Right lobe of liver (tissue), 6 donors: ENCODE measurements around the gene SLC29A3. TPM values are rescaled to one million over a fixed set of nuclear protein-coding genes. Genes with fewer than 3 reads are reported as not detected.

Source experiments
- ATAC-seq, 4 donors: fragments of 200-7000 bp; cut with Tn5 transposase; one replicate each; pipeline ENCODE4 v1.9.1; 2020; ENCODE audit warnings: mild to moderate bottlenecking in 4 of 4, moderate library complexity in 4 of 4
- DNase-seq, 3 donors: peaks; one replicate each; pipeline ENCODE4 v3.0.0-alpha.2; 2020
- H3K27ac ChIP-seq, 3 donors: fragments of 200-600 bp; one replicate each; pipeline ENCODE4 v1.8.0; 2022
- H3K27me3 ChIP-seq, 2 donors: fragments of 200-600 bp; one replicate each; pipeline ENCODE4 v1.8.0; 2022
- H3K36me3 ChIP-seq, 4 donors: fragments of 200-600 bp; sonication (generic) in 1 of 4; one replicate each; pipeline versions ENCODE4 v1.5.1 to v1.8.0; 2017 to 2022; ENCODE audit warnings: control low read depth in 1 of 4
- H3K4me1 ChIP-seq, 4 donors: fragments of 200-600 bp; sonication (generic) in 1 of 4; one replicate each; pipeline versions ENCODE4 v1.5.1 to v1.8.0; 2017 to 2022; ENCODE audit warnings: control low read depth in 1 of 4
- H3K4me3 ChIP-seq, 3 donors: fragments of 200-600 bp; one replicate each; pipeline ENCODE4 v1.8.0; 2022
- H3K9me3 ChIP-seq, 4 donors: fragments of 200-600 bp; sonication (generic) in 1 of 4; one replicate each; pipeline versions ENCODE4 v1.5.1 to v1.8.0; 2017 to 2022; ENCODE audit warnings: control low read depth in 1 of 4
- CTCF ChIP-seq, 4 donors: fragments of 200-600 bp in 3 of 4; fragments of 450-650 bp in 1 of 4; IDR thresholded peaks; one replicate each; pipeline versions ENCODE4 v1.5.1 to v1.8.0; 2016 to 2022; ENCODE audit warnings: antibody characterized with exemption in 4 of 4, mild to moderate bottlenecking in 2 of 4
- POLR2A ChIP-seq: fragments of 450-650 bp; IDR thresholded peaks from one replicate; pipeline ENCODE4 v1.6.1; 2017; ENCODE audit warnings: antibody characterized with exemption, mild to moderate bottlenecking
- WGBS: methylation state at CpG from one replicate; pipeline ENCODE4 v1.1.6; 2018; ENCODE audit warnings: low coverage, low lambda C conversion rate; ENCODE audit not compliant: insufficient coverage; ENCODE audit errors: missing lambda C conversion rate; 5-methylcytosine and 5-hydroxymethylcytosine counted together
- intact Hi-C, 2 donors: fragments of 100-400 bp; cut with DNase I; formaldehyde crosslinking; loops; one replicate each; pipeline versions ENCODE4 v1.11.2 to v1.14.1; 2022
- total RNA-seq, 6 experiments: library from RNA; depleted of rRNA in 2 of 6; stranded (reverse); fragments of >200 nt in 2 of 6; fragmentation: NEBNext Ultra II Directional in 3 of 6; extraction: Animal tissue kit (Norgen Biotek cat#: 25700) in 3 of 6; gene quantifications; one replicate each; pipeline versions ENCODE4 v1.1.0 to v1.2.4, GENCODE V29; 2016 to 2023
- donor health status: DM: no; HTN: yes; CAD: no.
- donor health status: DM: no; HTN: no; CAD: no.
- donor health status: DM: no; HTN: no; CAD: no.
- donor health status: DM: no; HTN: yes; CAD: no.
- donor health status: DM: no; HTN: yes; CAD: no.

Gene SLC29A3
- total RNA-seq, 6 experiments from 2014 or later, result 5.7 to 17.4 (median 7.7) TPM

- no peaks in the 10 kb centered on the region for H3K27me3 ChIP-seq
- no peak for TF ChIP-seq POLR2A
- no peak for TF ChIP-seq CTCF (IDR thresholded peaks at IDR 0.05)
- peak overlapping the region in 1 of 3 donors; percentile 26 for H3K27ac ChIP-seq
- peaks cover 0 to 24% (median 8%) of the 10 kb centered on the region in 4 donors for H3K4me1 ChIP-seq
- H3K4me3 ChIP-seq, result no peak overlapping the region
- H3K36me3 ChIP-seq, result no peaks in the 10 kb centered on the region
- ATAC-seq, result no peak
- WGBS, result no CpG with 5 or more reads among the region's 1 CpG
- no peak for DNase-seq
- no peaks in the 10 kb centered on the region for H3K9me3 ChIP-seq
- intact Hi-C loops, result loop anchor here in 1 of 2 donors (10.0 kb wide), 2 partner anchors 401 to 511 kb away; no protein-coding TSS in a partner anchor
Measured at GRCh38 chr10:71303569-71303907, 15.5 kb upstream of the SLC29A3 start.

- no peaks in the 10 kb centered on the region for H3K9me3 ChIP-seq
- H3K27me3 ChIP-seq, result no peaks in the 10 kb centered on the region
- H3K4me3 ChIP-seq, result no peak overlapping the region
- TF ChIP-seq CTCF (IDR thresholded peaks at IDR 0.05), result no peak
- no peak for TF ChIP-seq POLR2A
- DNase-seq, result no peak
- intact Hi-C loops, result loop anchor here in 1 of 2 donors (10.0 kb wide), 2 partner anchors 400 to 510 kb away; no protein-coding TSS in a partner anchor
- peak overlapping the region in 1 of 3 donors; percentile 4 for H3K27ac ChIP-seq
- peaks cover 0 to 36% (median 9%) of the 10 kb centered on the region in 4 donors for H3K4me1 ChIP-seq
- 65% methylated on average over 6 of the region's 6 CpGs for WGBS
- H3K36me3 ChIP-seq, result no peaks in the 10 kb centered on the region
- ATAC-seq, result no peak
Measured at GRCh38 chr10:71304914-71305313, 14.1 kb upstream of the SLC29A3 start.

GRCh38 chr10:71306979-71307378 is 12.1 kb upstream of the SLC29A3 start:
- peaks cover 0 to 51% (median 9%) of the 10 kb centered on the region in 4 donors for H3K4me1 ChIP-seq
- ATAC-seq (no peak), DNase-seq (no peak)
- 100% methylated on average over 3 of the region's 3 CpGs for WGBS
- no peak for TF ChIP-seq POLR2A
- no peak for TF ChIP-seq CTCF (IDR thresholded peaks at IDR 0.05)
- H3K9me3 ChIP-seq, result no peaks in the 10 kb centered on the region
- no peak overlapping the region for H3K4me3 ChIP-seq
- intact Hi-C loops, result loop anchor here in 1 of 2 donors (10.0 kb wide), 2 partner anchors 398 to 508 kb away; no protein-coding TSS in a partner anchor
- H3K27ac ChIP-seq, result peak overlapping the region in 1 of 3 donors; percentile 96
- H3K27me3 ChIP-seq, result no peaks in the 10 kb centered on the region
- H3K36me3 ChIP-seq, result no peaks in the 10 kb centered on the region

GRCh38 chr10:71307469-71308085 is 11.5 kb upstream of the SLC29A3 start:
- no peak overlapping the region for H3K4me3 ChIP-seq
- intact Hi-C loops, result loop anchor here in 1 of 2 donors (10.0 kb wide), 2 partner anchors 397 to 507 kb away; no protein-coding TSS in a partner anchor
- H3K9me3 ChIP-seq, result no peaks in the 10 kb centered on the region
- ATAC-seq, result peak; percentile 36 to 73 (median 62)
- H3K36me3 ChIP-seq, result no peaks in the 10 kb centered on the region
- TF ChIP-seq CTCF (IDR thresholded peaks at IDR 0.05), result no peak
- TF ChIP-seq POLR2A, result no peak
- peak; percentile 61 to 88 (median 85) for DNase-seq
- WGBS, result 36% methylated on average over 7 of the region's 8 CpGs
- no peaks in the 10 kb centered on the region for H3K27me3 ChIP-seq
- peaks cover 0 to 55% (median 9%) of the 10 kb centered on the region in 4 donors for H3K4me1 ChIP-seq
- H3K27ac ChIP-seq, result peak overlapping the region in 2 of 3 donors; percentile 16 to 96
